ENCODE measurements around the gene APMAP. TPM values are rescaled to one million over a fixed set of nuclear protein-coding genes. Genes with fewer than 3 reads are reported as not detected.

Gene APMAP
- total and polyA plus RNA-seq, 4 donors: 132 to 378 (median 234) TPM

GRCh38 chr20:25012616-25013189, 20.2 kb upstream of the APMAP start:
- 96% methylated on average over 21 of the region's 21 CpGs for WGBS
- TF ChIP-seq YY1 (IDR thresholded peaks at IDR 0.05) (no peak), FOXA1 (IDR thresholded peaks at IDR 0.05) (no peak), CTCF (IDR thresholded peaks at IDR 0.05; ENCODE audit: low read depth, low read length, missing input control) (no peak), MAX (IDR thresholded peaks at IDR 0.05) (no peak), HNF4G (IDR thresholded peaks at IDR 0.05) (no peak), RAD21 (IDR thresholded peaks at IDR 0.05) (no peak), RXRA (IDR thresholded peaks at IDR 0.05) (no peak), TAF1 (conservative IDR thresholded peaks at IDR 0.05) (no peak), FOXA2 (IDR thresholded peaks at IDR 0.05) (no peak), SP1 (IDR thresholded peaks at IDR 0.05) (no peak), REST (IDR thresholded peaks at IDR 0.05) (no peak), ATF3 (IDR thresholded peaks at IDR 0.05) (no peak), EGR1 (IDR thresholded peaks at IDR 0.05; ENCODE audit: low read depth in 2 of 2) (no peak), NR2F2 (IDR thresholded peaks at IDR 0.05) (no peak), GABPA (IDR thresholded peaks at IDR 0.05 in 1 of 2, conservative IDR thresholded peaks at IDR 0.05 in 1 of 2) (no peak), ZBTB33 (IDR thresholded peaks at IDR 0.05) (no peak), HNF4A (conservative IDR thresholded peaks at IDR 0.05) (no peak), JUND (IDR thresholded peaks at IDR 0.05) (no peak)
- Histone ChIP-seq H3K27me3 (ENCODE audit: control insufficient read depth in 4 of 4, insufficient read depth in 4 of 4, low read length in 3 of 4) (no peaks in the 10 kb centered on the region), H3K9me3 (ENCODE audit: control insufficient read depth in 4 of 4, low read length in 3 of 4) (no peaks in the 10 kb centered on the region), H3K27ac (ENCODE audit: low read depth in 1 of 2, low read length in 2 of 2) (no peak overlapping the region), H3K4me3 (ENCODE audit: low read depth in 1 of 3, low read length in 3 of 3) (no peak overlapping the region), H3K36me3 (ENCODE audit: control insufficient read depth in 4 of 4, insufficient read depth in 3 of 4, low read depth in 1 of 4, low read length in 3 of 4) (no peaks in the 10 kb centered on the region), H3K4me1 (ENCODE audit: control insufficient read depth in 4 of 4, insufficient read depth in 4 of 4, low read length in 3 of 4) (peaks cover 10 to 43% (median 29%) of the 10 kb centered on the region in 4 donors), H3K9ac (ENCODE audit: low read depth in 1 of 2, low read length in 2 of 2) (no peak overlapping the region)
- DNase-seq (ENCODE audit: low spot score): no peak

All from liver (tissue), 9 donors.